Jurkat, Clone E6-1 (cell line): Measurements from ENCODE around the gene TSPAN2.
"Not testable (repeated sequence)": the region's sequence is repeated elsewhere in the genome, so short reads cannot be mapped to it uniquely, and the experiment has no call there.

Experiments
- DNase-seq: peaks from one replicate; pipeline ENCODE4 v3.0.0-alpha.2; 2011; ENCODE audit warnings: low read depth, low spot score
- H3K4me3 ChIP-seq: 2 replicates; pipeline ENCODE4 v1.5.1; 2011; ENCODE audit warnings: mild to moderate bottlenecking, low read length, control low read depth, moderate library complexity

The TSPAN2 gene

DNA sequence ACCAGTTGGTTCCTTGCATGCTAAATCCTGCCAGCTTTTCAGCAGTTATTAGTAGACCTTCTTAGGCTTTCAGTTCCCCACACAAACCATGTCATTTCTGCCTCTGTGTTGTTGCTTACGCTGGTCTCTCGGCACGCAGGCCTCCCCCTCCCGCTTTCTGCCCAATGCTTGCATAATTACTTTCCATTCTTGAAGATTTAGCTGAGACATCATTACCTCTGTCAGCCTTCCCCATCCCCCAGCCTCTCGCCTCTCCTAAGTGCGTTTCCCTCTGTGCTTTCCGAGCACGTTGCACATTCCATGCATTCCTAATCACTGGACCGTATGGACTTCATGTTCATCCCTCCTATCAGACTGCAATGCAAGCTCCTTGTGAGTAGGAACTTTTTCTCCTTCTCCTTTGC lies 32.9 kb downstream of the TSPAN2 start:
- no peak overlapping the region for H3K4me3 ChIP-seq
- no peak for DNase-seq

DNA sequence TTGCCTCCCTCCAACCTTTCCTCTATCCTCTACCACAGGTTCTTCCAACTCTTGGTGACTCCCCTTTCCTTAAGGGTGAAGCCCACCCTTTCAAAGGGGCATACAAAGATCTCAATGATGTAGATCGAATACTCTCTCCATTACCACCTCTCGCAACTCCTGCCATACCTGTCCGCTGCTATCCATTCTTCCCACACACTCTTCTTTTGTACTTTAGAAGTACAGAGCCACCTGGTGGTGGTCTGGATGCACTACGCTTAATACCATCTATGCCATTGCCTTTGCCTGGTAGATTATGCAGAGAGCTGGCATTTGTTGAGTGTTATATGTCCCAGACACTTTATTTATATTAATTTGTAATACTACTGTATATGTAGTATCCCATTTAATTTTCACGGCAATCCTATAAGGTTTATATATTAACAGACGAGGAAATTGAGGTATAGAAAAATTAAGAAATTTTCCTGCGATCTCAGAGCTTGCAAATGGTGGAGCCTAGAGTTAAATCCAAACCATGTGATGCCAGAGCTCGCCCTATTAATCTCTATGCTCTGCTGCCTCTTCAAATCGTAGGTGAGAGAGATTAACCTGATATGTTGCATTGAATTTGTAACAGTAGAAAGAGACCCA lies 36.7 kb downstream of the TSPAN2 start:
- DNase-seq: peak; percentile 67
- H3K4me3 ChIP-seq: no peak overlapping the region

DNA sequence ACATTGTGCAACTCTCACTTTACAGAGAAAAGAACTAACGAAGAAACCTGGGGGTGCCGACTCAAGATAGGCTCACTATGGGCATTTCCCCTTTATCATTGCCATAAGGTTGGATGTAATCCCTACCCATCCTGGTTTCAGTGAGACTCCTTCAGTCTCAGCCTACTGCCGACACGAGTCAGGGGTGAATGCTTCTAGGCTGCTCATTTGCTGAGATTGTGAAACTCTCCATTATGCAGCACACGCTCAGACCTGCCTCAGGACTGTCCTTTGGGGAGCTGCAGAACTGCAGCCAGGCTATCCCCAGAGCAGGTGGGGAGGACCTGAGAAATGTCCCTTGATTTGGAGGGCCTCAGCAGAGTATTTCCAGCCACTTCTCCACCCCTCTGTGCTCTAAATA lies 37.5 kb downstream of the TSPAN2 start:
- DNase-seq: no peak
- no peak overlapping the region for H3K4me3 ChIP-seq

DNA sequence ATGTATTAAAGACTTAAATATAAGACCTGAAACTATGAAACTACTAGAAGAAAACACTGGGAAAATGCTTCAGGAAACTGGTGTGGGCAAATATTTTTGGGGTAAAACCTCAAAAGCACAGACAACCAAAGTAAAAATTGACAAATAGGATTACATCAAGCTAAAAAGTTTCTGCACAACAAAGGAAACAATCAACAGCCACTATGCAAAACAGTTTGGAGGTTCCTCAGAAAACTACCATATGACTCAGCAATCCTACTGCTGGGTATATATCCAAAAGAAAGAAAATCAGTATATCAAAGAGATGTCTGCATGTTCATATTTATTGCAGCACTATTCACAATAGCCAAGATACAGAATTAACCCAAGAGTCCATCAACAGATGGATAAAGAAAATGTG lies 42.6 kb downstream of the TSPAN2 start:
- no peak for DNase-seq
- no peak overlapping the region for H3K4me3 ChIP-seq

DNA sequence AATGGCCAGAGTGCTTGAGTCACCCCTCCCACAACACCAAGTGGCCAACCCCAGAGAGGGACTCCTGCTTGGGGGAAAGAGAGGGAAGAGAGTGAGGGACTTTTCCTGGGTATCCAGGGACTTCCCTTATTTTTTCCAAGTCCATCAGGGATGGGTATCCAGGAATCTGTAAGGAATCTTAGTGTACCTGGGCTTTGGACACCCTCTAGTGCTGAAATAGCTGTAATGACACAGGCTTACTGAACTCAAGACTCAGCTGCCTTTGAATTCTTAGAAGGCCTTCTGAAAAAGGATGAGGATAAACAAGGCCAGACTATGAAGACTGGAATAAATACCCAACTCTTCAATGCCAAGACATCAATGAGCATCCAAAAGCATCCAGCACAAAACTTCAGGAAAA lies 47.6 kb downstream of the TSPAN2 start:
- H3K4me3 ChIP-seq: no peak overlapping the region
- DNase-seq: no peak

DNA sequence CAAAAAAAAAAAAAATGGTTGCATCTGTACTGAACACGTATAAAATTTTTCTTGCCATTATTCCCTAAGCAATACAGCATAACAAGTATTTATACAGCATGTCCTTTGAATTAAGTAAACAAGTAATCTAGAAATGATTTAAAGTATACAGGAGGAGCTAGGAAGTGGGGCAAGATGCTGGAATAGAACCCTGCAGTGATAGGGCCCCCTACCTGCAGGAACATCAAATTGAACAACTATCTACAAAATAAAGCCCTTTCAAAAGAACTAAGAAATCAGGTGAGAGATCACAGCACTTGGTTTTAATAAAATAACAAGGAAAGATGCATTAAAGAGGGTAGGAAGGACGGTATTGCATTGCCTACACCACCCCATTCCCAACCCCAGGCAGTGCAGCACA lies 48.8 kb downstream of the TSPAN2 start:
- no peak overlapping the region for H3K4me3 ChIP-seq
- DNase-seq: no peak

DNA sequence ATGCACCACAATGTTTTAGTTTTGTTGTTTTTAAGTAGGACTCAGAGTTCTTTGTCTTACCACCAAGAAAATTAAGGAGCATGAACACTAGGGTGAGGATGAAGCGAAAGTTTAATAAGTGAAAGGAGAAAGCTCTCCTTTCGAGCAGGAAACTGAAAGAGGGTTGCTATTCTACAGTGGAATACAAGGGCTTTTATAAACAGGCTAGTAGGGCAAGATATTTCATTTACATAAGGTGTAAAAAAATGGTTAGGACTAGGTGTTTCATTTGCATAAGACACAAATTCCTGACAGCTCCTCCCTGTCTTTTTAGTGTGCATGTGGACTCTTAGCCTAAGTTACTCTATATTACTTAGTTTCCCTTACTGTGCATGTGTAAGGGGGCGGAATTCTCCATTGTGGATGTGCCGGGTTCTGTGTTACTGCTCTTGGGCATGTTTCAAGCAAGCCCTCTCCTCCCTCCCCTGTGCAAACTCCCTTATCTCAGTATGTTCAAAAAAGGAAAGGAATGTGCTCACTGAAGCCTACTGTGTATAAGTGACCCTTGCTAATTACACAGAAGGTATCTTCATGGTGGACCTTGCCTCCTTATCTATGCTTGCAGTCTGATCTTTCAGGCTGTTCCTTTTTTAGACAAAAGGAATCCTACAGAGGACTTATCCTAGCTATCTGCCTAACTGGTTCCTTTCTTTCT lies 52.3 kb downstream of the TSPAN2 start:
- no peak overlapping the region for H3K4me3 ChIP-seq
- DNase-seq: no peak

DNA sequence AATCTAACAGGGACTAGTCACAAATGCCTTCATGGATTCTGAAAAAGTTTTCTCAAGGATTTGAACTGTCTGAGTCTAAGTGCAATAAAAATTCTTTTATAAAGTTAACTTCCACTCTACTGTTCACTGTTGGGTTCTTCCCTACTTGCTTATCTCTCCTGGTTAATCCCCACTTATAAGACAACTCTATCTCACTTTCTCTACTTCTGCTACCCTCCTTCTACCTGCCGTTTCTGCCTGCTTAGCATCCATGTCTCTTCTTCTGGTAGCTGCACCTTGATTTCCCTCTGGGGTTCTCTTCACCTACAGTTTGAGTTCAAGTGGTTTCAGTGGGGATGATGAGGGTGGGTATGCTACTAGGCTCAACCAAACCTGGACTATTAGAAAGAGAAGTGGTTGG lies 53.7 kb downstream of the TSPAN2 start:
- DNase-seq: no peak
- H3K4me3 ChIP-seq: no peak overlapping the region

- H3K4me3 ChIP-seq: no peak overlapping the region
- no peak for DNase-seq
Measured at GRCh38 chr1:115031595-115031994, 57.7 kb downstream of the TSPAN2 start.

GRCh38 chr1:115029526-115029925 lies 59.8 kb downstream of the TSPAN2 start, which contains the start of gene TSHB:
TSHB (plus strand) TSS chr1:115029826; CDS start chr1:115033363, 3,537 bp downstream.
- H3K4me3 ChIP-seq: no peak within 1 kb of the TSS
- DNase-seq: no peak

DNA sequence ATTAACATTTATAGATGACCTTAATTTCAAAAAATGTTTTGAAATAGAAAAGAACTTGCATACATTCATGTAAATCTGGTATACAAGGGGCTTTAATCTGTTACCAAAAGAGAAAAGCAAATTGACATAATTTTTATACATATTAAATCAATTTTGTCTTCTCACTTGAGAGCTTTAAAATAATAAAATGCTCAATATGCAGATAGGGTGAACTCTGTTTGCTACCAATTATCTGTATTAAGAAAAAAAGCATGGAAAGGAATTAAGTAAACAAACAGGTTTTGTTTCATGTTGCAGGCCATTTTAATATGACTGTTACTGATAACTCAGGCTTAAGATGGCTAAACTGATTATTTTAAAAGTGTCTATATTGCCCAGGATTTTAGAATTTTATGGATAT lies 65.7 kb downstream of the TSPAN2 start:
- H3K4me3 ChIP-seq: no peak overlapping the region
- DNase-seq: no peak

DNA sequence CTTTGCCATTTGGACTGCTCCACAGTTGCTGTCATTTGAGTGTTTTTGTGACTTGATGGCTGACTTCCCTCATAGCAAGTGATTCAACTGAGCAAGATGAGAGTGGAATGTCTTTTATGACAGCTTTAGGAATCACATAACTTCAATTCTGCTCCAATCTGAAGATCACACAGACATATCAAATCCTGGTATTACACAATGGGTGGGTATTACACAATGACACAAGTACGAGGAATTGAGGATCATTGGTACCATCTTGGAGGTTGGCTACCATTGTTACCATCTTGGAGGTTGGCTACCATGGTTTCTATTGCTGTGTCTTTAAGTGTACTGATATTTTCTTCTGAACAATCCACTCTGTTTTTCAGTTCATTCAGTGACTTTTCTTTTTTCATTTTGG lies 68.2 kb downstream of the TSPAN2 start:
- H3K4me3 ChIP-seq: no peak overlapping the region
- DNase-seq: no peak

GRCh38 chr1:115019549-115019948 lies 69.8 kb downstream of the TSPAN2 start:
- not testable (repeated sequence) for H3K4me3 ChIP-seq, DNase-seq

- H3K4me3 ChIP-seq: no peak overlapping the region
- DNase-seq: no peak
Measured at GRCh38 chr1:115013792-115014191, 75.5 kb downstream of the TSPAN2 start.

DNA sequence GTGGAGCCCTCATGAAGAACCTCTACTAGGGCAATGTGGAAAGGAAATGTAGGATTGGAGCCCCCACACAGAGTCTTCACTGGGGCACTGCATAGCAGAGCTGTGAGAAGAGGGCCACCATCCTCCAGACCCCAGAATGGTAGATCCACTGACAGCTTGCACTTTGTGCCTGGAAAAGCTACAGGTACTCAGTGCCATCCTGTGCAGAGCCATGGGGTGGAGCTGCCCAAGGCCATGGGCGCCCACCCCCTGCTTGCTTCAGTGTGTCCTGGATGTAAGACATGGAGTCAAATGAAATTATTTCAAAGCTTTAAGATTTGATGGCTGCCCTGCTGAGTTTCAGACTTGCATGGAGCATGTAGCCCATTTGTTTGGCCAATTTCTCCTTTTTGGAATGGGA lies 76.9 kb downstream of the TSPAN2 start:
- no peak overlapping the region for H3K4me3 ChIP-seq

DNA sequence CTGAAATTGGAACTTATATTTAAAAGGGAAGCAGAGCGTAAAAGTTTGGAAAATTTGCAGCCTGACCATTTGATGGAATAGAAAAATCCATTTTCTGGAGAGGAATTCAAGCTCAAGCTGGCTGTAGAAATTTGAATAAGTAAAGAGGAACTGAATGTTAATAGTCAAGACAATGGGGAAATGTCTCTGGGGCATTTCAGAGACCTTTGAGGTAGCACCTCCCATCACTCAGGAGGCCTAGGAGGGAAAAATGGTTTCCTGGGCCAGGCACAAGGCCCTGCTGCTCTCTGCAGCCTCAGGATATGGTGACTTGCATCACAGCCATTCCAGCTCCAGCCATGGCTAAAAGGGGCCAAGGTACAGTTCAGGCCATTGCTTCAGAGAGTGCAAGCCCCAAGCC lies 77.3 kb downstream of the TSPAN2 start:
- DNase-seq: no peak
- no peak overlapping the region for H3K4me3 ChIP-seq

More for the DNA sequence above, 76.9 kb downstream of the TSPAN2 start:
- no peak for DNase-seq

DNA sequence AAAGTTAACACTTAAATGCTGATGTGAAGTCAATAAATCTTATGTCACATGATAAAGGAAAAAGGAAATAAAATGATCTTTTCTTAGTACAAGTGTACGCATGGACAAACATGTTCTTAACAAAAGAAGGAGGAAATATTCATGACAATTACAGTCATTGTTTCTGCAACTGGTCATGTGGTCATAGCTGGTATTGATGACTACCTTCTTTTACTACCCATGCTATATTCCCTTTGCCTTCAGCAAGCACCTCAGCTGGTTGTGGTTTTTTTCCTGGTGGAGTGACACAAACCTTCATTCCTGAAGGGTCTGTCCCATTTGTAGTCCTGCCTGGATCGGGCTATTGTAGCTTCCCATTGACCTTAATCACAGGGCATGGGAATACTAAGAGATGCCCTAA lies 83.1 kb downstream of the TSPAN2 start:
- H3K4me3 ChIP-seq: no peak overlapping the region
- no peak for DNase-seq
